GM12865 (cell line): Measurements from ENCODE around the gene AIG1.

Experiments used
- DNase-seq: peaks from one replicate; pipeline ENCODE4 v3.0.0; 2010; ENCODE audit warnings: low read depth
- H3K4me3 ChIP-seq: 2 replicates; pipeline ENCODE4 v1.5.1; 2011; ENCODE audit warnings: mild to moderate bottlenecking, low read depth, low read length, control low read depth
- TF ChIP-seq, protein P1 (sequence below): IDR thresholded peaks from 2 replicates; pipeline ENCODE4 v1.5.1; 2011; ENCODE audit warnings: low read length, control low read depth, low read depth, inconsistent platforms; ENCODE audit not compliant: insufficient read depth; ENCODE audit errors: missing control alignments

Gene AIG1

DNA sequence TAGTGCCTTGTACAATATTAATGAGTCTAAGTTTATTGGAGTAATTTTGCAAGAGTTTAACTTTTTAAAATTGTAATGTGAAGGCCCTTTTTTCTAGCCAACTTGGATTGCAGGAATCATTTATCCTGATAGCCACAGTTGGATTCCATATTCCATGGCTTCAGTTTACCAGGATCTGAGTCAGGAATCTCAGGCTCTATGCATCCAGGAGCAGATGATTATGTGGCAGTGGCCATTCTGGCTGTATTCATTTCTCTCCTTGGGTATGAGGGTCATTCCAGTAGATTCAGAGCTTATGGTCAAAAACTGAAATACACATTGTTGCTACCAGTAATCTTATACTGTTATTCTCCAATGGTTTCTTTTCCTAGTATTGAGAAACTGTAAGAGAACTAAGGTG, 2.9 kb downstream of the AIG1 start:
- no peak overlapping the region for H3K4me3 ChIP-seq
- TF ChIP-seq, protein P1, sequence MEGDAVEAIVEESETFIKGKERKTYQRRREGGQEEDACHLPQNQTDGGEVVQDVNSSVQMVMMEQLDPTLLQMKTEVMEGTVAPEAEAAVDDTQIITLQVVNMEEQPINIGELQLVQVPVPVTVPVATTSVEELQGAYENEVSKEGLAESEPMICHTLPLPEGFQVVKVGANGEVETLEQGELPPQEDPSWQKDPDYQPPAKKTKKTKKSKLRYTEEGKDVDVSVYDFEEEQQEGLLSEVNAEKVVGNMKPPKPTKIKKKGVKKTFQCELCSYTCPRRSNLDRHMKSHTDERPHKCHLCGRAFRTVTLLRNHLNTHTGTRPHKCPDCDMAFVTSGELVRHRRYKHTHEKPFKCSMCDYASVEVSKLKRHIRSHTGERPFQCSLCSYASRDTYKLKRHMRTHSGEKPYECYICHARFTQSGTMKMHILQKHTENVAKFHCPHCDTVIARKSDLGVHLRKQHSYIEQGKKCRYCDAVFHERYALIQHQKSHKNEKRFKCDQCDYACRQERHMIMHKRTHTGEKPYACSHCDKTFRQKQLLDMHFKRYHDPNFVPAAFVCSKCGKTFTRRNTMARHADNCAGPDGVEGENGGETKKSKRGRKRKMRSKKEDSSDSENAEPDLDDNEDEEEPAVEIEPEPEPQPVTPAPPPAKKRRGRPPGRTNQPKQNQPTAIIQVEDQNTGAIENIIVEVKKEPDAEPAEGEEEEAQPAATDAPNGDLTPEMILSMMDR, result no peak
- DNase-seq, result no peak

DNA sequence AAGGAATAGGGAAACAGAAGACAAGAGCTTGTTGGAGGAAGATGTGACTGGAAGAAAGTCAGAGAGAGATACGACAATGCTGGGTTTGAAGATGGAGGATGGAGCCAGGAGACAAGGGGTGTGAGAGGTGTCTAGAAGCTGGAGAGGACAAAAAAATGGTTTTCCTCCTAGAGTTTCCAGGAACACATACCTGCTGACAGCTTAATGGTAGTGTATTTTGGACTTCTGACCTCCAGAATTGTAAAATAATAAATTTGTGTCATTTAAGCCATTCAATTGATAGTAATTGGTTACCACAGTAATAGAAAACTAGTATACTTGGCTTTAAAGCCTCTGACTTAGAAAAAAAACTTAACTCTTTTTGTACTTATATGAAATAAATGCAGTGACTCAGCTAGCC, 3.6 kb downstream of the AIG1 start:
- DNase-seq, result no peak
- no peak overlapping the region for H3K4me3 ChIP-seq
- TF ChIP-seq, protein P1, result no peak

DNA sequence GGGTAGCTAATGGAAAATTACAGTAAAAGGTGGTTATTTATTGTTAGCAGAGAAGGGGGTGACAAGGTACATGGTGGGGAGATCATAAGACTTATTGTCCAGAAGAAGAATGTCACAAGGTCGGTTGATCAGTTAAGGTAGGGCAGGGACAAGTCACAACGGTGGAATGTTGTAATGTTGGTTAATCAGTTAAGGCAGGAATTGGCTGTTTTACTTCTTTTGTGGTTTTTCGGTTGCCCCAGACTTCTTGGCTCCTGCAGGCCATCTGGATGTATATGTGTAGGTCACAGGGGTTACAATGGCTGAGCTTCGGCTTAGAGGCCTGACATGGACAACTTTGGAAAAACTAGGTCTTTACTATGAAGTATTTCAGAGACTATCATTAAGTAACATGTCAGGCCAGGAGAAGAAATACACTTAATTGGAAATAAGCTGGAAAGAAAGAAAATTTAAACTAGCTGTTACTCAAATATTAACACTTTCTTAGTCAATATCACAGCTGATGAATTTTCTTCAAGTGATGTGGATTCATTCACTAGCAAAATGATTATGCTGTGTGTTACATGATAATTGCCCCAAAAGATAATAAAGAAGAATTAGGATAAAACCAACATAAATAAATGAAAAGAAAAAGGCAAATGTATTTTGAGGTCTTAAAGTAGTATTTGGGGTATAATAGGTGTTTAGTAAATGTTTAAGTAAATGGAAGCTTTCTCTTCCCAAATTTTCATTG, 4.4 kb downstream of the AIG1 start:
- DNase-seq, result no peak

DNA sequence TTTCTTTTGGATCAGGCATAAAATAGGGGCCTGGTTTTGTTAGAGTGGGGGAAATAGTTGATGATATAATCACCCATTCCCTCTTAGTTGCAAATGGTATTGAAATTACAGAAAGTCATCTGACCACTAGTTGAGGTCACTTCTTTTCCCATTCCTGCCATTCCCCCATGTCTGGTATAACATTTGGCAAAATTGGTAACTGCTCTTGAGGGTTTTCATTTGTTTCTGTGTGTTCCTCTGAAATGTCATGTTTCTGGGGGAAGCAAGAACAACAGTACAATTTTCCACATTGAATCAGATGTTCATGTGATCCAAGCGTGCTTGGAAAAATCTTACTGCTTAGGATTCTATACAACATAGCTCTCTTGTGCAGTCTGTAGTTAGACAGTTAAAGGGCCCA, 7.3 kb downstream of the AIG1 start:
- no peak overlapping the region for H3K4me3 ChIP-seq
- no peak for DNase-seq
- TF ChIP-seq, protein P1, result no peak

More for the DNA sequence above, 4.4 kb downstream of the AIG1 start:
- TF ChIP-seq, protein P1, result no peak
- no peak overlapping the region for H3K4me3 ChIP-seq

DNA sequence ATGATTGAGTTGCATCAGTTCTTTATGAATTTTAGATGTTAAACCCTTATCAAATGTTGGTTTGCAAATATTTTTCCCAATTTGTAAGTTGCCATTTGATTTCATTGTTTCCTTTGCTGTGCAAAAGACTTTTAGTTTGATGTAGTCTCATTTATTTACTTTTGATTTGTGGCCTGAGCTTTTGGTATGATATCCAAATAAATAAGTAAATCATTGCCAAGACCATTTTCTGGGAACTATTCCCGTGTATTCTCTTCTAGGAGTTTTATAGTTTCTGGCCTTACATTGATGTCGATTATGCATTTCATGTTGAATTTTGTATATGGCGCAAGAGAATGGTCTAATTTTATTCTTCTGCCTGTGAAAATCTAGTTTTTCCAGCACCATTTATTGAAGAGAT, 13.4 kb downstream of the AIG1 start:
- TF ChIP-seq, protein P1, result no peak
- DNase-seq, result no peak
- H3K4me3 ChIP-seq, result no peak overlapping the region

DNA sequence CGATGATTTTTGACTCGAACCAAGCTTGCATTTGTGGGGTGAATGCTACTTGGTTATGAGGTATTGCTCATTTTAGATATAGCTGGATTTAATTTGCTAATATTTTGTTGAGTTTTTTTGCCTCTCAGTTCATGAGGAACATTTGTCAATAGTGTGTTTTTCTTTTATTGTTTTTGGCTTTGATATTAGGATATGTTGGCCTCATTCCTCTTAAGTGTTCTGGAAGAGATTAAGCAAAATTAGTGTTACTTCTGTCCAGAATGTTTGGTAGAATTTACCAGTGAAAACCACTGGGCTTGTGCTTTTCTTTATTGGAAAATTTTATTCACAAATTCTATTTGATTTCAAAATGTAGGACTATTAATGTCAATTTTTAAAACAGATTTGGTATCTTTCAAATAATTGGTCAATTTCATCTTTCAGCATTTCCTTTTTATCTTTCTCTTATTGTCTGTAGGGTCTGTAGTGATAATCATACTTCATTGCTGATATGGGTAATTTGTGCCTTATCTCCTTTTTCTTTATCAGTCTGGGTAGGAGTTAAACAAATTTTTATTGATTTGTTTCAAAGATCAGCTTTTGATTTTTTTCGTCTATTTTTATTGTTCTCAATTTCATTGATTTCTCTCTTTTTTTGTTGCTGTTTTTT, 14.1 kb downstream of the AIG1 start:
- TF ChIP-seq, protein P1, result no peak
- no peak overlapping the region for H3K4me3 ChIP-seq
- no peak for DNase-seq
